ENCODE results near the gene CD2AP. TPM values are rescaled to one million over a fixed set of nuclear protein-coding genes. Genes with fewer than 3 reads are reported as not detected.

The CD2AP gene
- total and polyA plus RNA-seq, 9 of the 15 experiments (the other 6 are each of a cell fraction or from before 2014, with no cell fraction given): 9.4 to 69.7 (median 38.7) TPM

- TF ChIP-seq HNRNPLL (IDR thresholded peaks at IDR 0.05; ENCODE audit: low read depth, low read length, poor library complexity, severe bottlenecking) (peak; percentile 60), NRF1 (conservative IDR thresholded peaks at IDR 0.05 in 1 of 2, IDR thresholded peaks at IDR 0.05 in 1 of 2) (peak; percentile 47 to 61; a peak in 3 of 4 replicates), ZNF639 (CRISPR knock-in tag; conservative IDR thresholded peaks at IDR 0.05 in 1 of 2, IDR thresholded peaks at IDR 0.05 in 1 of 2) (no peak; a peak in 1 of 4 replicates), ATF3 (IDR thresholded peaks at IDR 0.05) (peak; percentile 97), ATF3 (CRISPR knock-in tag; conservative IDR thresholded peaks at IDR 0.05) (peak; percentile 85; the same call in 1 of the 2 replicates), FOXM1 (IDR thresholded peaks at IDR 0.05; ENCODE audit: low read depth) (no peak), FOXM1 (CRISPR knock-in tag; IDR thresholded peaks at IDR 0.05; ENCODE audit: low read depth) (peak; percentile 76), NEUROD1 (IDR thresholded peaks at IDR 0.05; ENCODE audit: borderline replicate concordance, low read depth, low read length, partially characterized antibody) (peak; percentile 49), OTX1 (CRISPR knock-in tag; IDR thresholded peaks at IDR 0.05) (0 out of 2 replicates have a peak, but pooled peaks have one; percentile 8), E2F6 (IDR thresholded peaks at IDR 0.05; ENCODE audit: borderline replicate concordance in 1 of 2, extremely low read depth in 1 of 2, insufficient read depth in 1 of 2, insufficient read length in 1 of 2, low read depth in 1 of 2, low read length in 1 of 2, poor library complexity in 1 of 2, severe bottlenecking in 1 of 2) (peak; percentile 49 to 57), ETS1 (conservative IDR thresholded peaks at IDR 0.05; ENCODE audit: control insufficient read depth, low read depth, low read length) (peak; percentile 59; the same call in 1 of the 2 replicates), PHF20 (IDR thresholded peaks at IDR 0.05; ENCODE audit: partially characterized antibody) (peak; percentile 29), CBX8 (IDR thresholded peaks at IDR 0.05; ENCODE audit: borderline replicate concordance, extremely low read depth, low read depth, low read length, poor library complexity, severe bottlenecking) (no peak), NR2C2 (CRISPR knock-in tag; IDR thresholded peaks at IDR 0.05) (no peak), NR2C2 (tag; IDR thresholded peaks at IDR 0.05) (peak; percentile 20; the same call in 1 of the 2 replicates), SMARCA4 (IDR thresholded peaks at IDR 0.05) (0 out of 2 replicates have a peak, but pooled peaks have one; percentile 29), TCF3 (CRISPR knock-in tag; IDR thresholded peaks at IDR 0.05) (peak; percentile 44; the same call in 1 of the 2 replicates), CREM (IDR thresholded peaks at IDR 0.05; ENCODE audit: low read depth) (peak; percentile 97), ZFX (CRISPR knock-in tag; IDR thresholded peaks at IDR 0.05) (peak; percentile 94), ZNF766 (CRISPR knock-in tag; conservative IDR thresholded peaks at IDR 0.05) (peak; percentile 64; the same call in 1 of the 2 replicates), ZNF583 (CRISPR knock-in tag; IDR thresholded peaks at IDR 0.05) (peak; percentile 56; the same call in 1 of the 2 replicates), SMARCB1 (IDR thresholded peaks at IDR 0.05; ENCODE audit: insufficient read length, low read depth) (peak; percentile 27)
These were observed at the start of gene CD2AP (continued) for GRCh38 chr6:47477497-47478232.
